Tongue (tissue), 2 donors: ENCODE results near the gene TMEM54. TPM values are rescaled to one million over a fixed set of nuclear protein-coding genes. Genes with fewer than 3 reads are reported as not detected.

ENCODE experiments used
- DNase-seq: peaks from one replicate; pipeline ENCODE4 v3.0.0-alpha.2; 2015
- total RNA-seq: library from RNA; depleted of rRNA; stranded (reverse); fragments of >200 nt; gene quantifications from one replicate; pipeline ENCODE4 v1.2.3, GENCODE V29; 2014

TMEM54 gene
- total RNA-seq, 1 donor from 2014 or later = 14.9 TPM

DNA sequence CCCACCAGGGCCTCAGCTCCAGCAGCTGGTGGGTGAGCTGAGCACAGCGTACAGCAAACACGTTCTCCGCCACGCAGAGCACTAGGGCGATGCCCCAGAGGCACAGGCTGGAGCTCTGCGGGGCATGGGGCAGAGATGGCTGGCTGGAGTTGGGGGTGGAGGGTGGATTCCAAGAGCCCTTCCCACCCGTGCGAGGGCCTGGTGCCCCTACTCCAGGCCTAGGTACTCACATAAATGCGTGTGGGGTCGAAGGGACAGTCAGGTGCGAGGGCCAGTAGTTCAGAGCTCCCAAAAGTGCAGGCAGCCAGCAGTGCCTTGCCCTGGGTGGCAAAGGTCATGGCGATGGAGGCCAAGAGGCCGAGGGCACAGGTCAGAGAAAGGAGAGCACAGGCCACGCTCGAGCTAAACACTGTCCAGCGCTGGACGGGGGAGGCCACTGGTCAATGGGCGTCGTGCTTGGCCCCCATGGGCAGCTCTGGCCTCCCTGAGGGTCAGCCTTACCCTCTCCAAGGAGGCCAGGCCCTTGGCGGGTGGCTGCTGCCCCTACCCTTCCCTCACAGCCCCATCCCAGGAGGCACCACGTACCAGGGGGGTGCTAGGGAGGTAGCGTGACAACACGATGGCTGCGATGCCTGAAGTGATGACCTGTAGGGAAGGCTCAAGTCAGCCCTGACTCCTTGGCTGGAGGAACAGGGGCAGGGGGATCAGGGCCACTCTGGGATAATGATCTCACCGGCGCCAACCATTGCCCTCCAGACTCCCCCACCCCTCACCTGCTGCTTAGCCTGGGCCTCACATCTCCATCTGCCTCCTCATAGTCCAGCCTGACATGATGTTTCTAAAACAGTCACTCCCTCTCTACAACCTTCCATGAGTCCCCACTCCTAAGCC lies 5.6 kb downstream of the TMEM54 start:
- DNase-seq = no peak

DNA sequence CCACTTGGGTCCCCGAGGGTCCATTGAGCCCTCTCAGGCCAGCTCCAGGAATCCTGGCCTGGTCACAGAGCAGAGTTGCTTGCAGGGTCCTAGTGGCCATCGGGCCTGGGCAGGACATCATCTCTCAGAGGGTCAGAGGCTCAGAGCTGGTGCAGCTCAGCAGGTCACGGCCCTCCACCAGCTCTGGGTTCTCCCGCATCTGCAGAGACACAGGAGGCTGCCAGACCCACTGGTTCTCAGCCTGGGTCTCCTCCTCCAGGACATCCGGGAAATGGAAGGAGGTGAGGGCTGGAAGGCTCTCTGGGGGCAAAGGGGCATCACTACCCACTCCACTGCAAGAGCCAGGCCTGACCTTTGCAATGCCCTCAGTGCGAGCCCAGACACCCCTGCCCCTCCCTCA lies 6.5 kb downstream of the TMEM54 start:
- DNase-seq = no peak

DNA sequence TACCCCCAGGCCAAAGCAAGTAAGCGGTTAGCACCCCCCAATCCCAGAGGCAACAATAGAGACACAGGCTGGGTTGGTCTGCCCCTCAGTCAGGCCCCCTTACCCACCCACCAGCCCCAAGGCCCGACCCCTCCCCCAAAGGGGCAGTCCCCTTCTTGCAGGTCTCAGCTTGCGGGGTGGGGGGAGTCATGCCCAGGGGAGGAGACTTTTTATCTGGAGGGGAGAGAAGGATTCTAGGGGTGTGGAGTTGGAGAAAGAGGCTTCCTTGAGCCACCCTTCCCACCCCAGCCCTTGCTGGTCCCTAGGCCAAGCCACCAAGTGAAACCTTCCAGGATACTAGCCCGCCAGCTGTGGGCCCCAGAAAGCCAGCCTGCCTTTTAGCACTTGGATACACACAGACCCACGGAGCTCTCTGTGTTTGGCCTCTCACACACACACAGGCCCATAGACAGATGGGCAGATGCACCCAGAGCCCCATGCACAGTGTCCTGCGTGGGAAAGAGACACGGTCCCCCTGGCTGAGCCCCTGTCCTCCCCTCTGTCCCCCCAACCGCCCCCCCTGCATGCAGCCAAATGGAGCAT lies 7.1 kb downstream of the TMEM54 start:
- DNase-seq = peak; percentile 49

DNA sequence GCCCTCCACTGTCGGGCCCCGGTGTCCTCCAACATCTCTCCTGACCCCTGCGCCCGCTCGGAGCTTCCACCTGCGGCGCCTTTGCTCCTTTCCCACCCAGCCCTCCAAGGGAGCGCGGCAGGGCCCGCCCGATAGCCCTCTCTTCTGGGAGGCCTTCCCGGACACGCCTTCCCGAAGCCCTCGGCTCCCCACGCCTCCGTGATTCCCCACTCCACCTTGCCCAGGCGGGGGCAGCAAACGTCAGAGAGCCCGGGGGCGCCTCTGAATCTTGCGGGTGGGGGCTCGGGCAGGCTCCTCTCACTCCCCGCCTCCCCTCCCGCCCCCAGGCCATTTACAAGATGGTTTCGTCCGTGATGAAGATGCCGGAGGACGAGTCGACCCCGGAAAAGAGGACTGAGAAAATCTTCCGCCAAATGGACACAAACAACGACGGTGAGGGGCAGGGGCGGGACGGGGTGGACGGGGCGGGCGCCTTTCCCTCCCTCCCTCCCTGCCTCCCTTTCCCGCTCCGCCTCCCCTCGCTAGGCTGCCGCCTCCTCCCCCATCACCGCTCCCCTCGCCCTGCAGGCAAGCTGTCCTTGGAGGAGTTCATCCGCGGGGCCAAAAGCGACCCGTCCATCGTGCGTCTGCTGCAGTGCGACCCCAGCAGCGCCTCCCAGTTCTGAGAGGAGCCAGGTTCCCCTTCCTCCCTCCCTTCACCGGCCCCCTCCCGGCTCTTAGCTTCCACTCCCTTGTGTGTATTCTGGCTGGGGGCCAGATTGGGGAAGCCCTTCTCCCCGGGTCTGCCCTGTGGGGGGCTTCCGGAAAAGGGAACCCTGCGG lies 7.8 kb downstream of the TMEM54 start:
- DNase-seq = peak; percentile 68

DNA sequence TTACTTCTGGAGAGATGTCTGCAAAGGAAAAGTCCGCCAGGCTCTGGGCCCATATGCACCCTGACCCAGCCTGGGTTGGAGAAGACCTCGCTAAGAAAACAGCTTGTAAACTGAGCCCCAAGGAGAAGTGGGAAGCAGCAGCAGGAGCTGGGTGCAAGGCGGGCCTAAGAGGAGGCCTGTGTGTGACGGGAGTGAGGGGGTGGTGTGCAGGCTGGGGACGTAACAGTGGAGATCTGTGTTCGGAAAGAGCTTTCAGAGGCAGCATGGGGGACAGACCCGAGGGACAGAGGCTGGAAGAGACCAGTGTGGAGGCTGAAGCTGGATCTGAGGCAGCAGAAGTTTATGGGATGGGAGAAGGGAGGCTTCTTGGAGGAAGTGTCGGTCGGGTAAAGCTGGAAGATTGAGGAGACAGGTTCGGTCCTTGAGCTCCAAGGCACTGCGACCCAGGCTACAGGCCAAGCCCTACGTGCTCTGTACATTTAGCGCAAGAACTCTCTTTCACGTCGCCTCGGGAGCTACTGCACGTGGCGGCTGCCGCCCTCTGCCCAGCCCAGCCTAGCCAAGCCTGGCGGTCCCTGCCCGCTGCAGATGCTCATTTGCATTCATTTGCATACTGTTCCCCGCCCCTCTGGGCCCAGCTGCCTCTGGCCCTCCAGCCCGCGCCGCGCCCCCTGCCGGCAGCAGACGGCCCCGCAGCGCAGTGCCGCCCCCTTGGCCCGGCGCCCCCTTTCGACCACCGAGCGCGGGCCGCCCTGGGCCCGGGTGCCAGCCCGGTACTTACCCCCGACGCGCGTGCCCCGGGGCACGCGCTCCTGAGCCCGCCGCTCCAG lies 8.6 kb downstream of the TMEM54 start:
- peak; percentile 71 for DNase-seq

DNA sequence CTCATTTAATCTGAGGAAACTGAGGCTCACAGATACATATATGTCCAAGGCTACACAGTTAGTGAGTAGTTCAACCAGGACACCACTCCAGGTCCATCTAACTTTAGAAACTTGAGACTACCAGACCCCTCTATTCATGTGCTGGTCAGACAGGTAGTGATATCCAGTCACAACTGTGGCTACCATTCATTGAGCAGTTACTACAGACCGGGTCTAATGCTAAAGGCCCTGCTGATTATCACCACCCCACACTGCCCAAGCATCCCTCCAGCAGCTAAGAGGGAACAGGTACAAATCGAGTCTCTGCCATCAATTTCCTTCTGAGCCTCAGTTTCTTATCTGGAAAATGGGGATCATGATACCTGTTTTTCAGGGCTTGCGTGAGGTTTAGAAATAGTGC lies 9.6 kb downstream of the TMEM54 start:
- no peak for DNase-seq

DNA sequence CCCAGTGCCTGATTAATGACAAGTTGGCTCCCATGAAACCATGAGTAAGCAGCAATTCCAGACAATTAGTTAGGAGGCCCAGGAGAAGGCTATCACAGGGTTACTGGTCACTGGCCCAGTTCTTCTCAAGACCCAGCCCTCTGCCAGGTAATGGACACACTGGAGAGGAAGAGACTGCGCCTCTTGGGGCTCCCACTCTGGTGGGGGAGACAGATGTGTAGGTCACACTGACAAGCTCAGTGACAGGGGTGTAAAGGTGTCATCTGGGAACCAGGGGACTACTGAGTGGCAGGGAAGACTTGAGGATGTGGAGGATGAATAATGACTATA lies 10.0 kb downstream of the TMEM54 start:
- DNase-seq = no peak

DNA sequence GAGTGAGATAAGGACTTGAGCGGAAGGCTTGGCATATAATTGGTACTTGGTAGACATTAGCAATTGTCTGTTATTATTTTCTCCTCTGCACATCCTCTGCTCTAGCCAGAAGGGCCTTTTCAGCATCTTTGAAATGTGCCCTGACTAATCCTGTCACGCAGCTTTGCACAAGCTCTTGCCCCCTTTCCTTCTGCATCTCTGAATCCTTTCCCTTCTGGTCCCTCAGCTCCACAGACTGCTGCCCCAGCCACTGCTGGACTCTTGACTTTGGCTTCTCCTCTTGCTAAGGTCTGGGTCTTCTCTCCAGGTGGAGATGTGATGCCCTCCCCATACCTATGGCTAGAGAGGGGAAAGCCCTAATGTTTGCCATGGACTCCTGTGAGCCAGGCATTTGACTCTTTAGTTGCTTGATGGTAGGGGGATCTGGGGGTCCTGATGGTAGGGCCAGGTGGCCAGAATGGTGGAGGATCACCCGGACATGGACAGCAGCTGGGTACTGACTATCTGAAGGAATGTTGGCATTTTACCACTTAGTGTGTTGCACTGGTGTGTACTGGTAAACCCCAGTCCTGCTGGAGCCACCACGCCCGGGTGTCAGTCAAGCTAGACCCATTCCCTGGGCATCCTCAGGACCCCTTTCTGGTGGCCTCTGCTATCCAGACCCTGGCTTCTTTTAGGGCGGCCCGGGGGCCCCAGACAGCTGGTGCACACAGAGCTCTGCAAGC lies 10.5 kb downstream of the TMEM54 start:
- DNase-seq = no peak

DNA sequence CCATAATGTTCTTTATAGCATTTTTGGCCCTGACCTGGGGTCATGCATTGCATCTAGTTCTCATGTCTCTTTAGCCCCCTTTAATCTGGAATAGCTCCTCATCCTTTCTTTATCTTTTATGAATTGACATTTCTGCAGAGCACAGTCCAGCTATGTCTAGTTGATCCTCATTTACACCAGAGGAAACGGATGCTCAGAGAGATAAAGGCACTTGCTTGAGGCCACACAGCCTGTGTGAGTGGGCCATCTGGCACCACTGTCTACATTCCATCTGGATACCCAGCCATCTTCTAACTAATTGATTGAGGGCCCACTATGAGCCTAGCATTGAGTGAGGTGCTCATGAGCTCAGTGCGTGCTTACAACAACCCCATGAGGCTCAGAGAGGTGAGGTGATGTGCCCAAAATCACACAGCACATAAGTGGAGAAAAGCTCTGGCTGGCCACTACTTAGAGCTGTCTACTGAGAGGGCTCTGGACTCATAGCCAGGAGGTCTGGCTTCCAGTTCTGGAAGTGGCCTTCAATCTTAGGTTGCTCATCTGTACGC lies 11.4 kb downstream of the TMEM54 start:
- DNase-seq = no peak

DNA sequence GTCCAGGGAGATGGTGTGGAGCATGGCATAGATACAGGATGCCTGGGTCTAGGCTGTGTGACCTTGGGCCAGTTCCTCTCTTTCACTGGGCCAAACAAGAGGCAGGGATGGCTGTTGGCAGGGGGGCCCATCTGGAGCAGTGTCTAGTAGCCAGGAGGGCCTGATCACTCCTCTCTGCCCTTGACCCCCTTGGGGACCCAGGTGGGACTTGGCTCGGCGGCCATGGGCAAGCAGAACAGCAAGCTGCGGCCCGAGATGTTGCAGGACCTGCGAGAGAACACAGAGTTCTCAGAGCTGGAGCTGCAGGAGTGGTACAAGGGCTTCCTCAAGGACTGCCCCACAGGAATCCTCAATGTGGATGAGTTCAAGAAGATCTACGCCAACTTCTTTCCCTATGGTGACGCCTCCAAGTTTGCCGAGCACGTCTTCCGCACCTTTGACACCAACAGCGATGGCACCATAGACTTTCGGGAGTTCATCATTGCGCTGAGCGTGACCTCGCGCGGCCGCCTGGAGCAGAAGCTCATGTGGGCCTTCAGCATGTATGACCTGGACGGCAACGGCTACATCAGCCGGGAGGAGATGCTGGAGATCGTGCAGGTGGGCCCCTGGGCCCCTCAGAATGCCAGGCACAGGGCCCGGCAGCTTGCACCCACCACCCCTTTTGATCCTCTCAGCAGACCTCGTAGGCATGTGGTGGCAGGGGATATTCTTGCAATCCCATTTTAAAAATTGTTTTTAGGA lies 12.3 kb downstream of the TMEM54 start:
- DNase-seq = no peak

DNA sequence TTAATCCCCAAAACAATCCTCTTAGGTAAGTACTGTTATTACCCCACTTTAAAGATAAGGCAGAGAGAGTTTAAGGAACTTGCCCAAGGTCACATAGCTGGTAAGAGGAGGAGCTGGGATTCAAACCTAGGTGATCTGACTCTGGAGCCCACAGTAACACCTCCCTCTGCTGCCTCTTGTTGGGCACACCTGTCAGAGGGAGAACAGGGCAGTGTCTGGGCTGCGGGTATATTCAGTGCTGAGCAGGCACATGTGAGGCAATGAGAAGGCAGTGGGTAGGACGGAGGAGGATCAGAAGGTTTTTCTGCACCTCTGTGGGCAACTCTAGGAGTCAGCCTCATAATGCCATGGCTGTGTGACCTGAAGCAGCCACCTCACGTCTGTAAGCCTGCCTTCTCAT lies 13.1 kb downstream of the TMEM54 start:
- no peak for DNase-seq

DNA sequence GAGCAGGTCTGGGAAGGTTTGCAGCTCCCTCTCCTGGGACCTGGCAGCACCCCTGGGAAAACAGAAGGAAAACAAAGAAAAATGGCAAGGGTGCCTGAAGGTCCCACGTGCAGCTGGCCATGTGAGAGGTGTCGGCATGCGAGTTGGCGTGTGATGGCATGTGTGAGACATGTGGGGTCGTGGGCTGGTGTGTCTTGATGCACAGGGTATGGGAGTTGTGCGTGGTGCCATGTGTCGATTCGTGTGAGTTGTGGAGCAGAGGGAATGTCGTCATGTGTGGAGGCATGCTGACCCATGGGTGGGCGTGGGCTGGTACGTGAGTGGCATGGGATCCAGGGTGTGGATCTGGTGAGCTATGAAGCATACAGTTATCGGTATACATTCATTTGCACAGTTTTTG lies 13.6 kb downstream of the TMEM54 start:
- no peak for DNase-seq

DNA sequence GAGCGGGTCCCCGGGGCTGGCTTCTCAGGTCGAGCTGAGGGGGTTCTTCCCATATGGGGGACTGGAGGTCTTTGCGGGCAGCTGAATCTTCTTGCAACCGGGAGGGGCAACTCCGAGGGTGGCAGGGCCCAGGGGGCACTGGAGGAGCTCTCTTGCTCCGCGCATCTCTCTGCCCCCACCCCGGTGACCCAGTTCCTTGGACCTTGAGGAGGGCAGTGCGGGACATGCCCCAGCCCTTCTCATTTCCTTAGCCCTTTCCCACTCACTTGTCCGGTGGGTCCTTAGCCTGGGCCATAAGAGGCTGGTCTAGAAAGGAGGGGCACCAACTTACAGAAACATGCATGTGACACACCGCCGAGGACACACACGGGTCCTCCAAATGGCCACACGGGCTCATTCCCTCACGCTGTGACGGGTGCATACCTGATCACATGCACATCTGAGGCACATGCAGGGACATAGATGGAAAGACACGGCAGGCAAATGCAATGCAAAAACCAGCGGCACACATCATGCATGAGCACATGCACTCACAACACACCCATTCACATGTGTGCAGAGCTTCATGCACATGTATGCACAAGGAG lies 14.3 kb downstream of the TMEM54 start:
- DNase-seq = no peak

DNA sequence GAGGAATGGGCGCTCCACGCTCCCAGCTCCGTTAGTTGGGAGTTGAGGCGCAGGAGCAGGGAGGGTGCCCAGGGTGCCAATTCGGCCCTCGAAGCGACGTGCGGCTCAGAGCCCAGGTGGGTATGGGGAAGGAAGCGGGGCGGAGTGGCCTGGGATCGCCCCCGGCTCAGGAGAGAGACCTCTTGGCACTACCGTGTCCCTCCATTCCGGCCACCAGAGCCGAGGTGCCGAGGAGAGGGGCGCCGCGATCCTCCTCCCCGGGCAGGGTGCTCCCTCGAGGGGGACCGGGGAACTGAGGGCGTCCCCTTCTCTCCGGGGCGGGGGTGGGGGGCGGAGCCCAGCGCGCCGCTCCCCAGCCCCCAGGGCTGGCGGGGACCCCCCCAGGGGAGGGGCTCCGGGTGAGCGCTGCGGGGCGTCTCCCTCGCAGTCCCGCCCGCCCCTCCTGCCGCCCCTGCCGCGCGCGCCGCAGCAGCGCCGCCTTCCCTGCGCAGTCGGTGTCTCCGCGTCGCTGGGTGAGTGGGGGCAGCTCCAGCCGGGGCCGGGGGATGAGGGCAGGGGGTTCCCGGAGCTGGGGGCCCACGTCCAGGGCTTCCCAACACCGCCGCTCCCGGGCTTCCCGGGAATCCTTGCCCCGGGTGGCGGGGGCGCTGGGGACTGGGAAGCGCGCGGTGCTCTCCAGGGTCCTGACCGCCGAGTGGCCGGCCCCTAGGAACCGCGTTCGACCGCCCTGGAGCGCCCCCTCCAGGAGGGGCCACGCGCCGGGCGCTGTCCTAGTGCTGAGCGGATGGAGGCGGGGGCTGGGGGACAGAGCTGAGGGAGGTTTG lies 15.0 kb downstream of the TMEM54 start, which contains the start of gene HPCA:
HPCA (plus strand) TSS at position 488 of the 824 bp plus-strand sequence. CDS start 2,408 bp downstream, outside the sequence.
- DNase-seq = peak; percentile 82

DNA sequence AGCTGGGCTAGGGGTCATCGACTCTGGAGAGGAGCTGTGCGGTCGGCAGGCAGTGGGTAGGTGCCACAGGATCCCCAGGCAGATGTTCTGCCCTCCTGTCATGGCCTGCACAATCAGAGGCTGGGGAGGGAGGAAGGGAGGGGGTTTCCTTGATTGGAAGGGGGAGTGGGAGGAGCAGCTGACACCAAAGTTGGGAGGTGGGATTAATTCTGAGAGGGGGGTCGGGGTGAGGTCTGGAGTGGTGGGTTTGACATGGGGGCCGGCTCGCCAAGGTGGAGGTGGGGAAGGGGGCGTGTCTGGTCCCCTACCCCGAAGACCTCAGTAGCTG lies 15.5 kb downstream of the TMEM54 start:
- no peak for DNase-seq

DNA sequence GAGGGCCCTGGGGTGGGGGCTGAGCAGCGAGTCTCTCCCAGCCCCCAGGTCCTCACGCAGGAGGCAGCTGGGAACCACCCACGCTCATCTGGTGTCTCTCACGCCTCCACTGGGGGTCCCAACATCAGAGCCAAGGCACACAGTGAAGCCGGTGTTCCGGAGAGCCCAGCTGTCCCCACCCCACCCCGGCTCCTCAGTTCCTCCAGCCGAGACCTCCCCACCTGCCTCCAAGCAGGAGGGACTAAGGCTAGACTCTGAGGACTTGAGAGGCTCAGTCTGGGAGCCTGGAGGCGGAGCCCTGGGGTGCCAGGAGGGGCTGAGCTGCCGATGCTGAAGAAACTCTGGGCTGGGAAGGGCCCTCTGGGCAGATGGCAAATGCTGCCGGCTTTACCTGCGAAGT lies 16.5 kb downstream of the TMEM54 start:
- no peak for DNase-seq

DNA sequence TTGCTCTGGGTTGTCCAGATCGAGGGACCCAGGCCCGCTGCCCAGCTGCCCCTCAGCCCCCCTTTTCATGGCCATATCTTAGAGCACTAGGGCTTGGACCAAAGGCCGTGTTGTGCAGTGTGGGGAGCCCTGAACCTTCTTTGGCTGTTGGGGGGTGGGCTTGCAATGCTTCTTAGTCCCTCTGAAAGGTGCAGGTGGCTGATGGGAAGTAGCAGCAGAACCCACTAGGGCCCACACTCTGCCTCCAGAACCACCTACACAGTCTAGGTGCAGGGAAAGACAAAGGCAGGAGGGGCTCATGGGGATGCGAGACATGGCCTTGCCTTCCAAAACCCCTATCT lies 17.2 kb downstream of the TMEM54 start:
- DNase-seq = no peak

DNA sequence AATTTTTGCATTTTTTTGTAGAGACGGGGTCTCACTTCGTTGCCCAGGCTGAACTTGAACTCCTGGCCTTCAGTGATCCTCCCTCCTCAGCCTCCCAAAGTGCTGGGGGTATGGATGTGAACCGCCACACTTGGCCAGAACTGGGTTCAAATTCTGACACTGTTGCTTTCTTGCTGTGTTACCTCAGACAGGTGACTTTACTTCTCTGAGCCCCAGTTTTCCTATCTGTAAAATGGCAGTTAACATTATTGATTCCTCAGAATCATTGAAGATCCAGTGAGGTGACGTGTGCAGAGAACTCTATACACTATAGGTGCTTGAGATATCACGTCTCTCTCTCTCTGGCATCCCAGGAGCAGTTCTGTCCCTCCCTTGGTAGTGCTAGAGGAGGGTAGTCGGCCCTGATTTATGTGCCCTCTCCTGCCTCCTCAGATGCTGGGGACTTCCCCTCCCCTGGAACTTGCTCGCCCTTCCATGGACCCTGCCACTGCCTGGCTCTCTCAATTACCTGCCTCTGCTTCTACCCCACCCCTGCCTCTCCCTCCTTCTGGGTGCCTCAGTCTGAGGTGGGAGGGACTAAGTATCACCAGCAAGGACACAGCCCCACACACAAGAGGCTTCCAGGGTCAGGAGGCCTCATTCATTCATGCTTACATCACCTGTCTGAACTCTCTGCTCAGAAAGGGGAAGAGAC lies 17.7 kb downstream of the TMEM54 start:
- no peak for DNase-seq
